ENCODE data around the gene USP6NL.

USP6NL gene

GRCh38 chr10:11414314-11415038 lies 197.0 kb downstream of the USP6NL start:
- TF ChIP-seq HDGF (IDR thresholded peaks at IDR 0.05; ENCODE audit: borderline replicate concordance), result no peak
- no peak for TF ChIP-seq FOXK2 (IDR thresholded peaks at IDR 0.05)
- no peak for TF ChIP-seq L3MBTL2 (conservative IDR thresholded peaks at IDR 0.05)
- no peak for TF ChIP-seq FOXA1 (IDR thresholded peaks at IDR 0.05)
- TF ChIP-seq SP1 (IDR thresholded peaks at IDR 0.05), result no peak
- TF ChIP-seq CTBP1 (IDR thresholded peaks at IDR 0.05; ENCODE audit: borderline replicate concordance), result no peak
- no peak for TF ChIP-seq PKNOX1 (IDR thresholded peaks at IDR 0.05)
- TF ChIP-seq TARDBP (IDR thresholded peaks at IDR 0.05), result no peak
- TF ChIP-seq BHLHE40 (IDR thresholded peaks at IDR 0.05; ENCODE audit: borderline replicate concordance), result no peak
- no peak for TF ChIP-seq SUZ12 (IDR thresholded peaks at IDR 0.05)
- TF ChIP-seq ELF4 (IDR thresholded peaks at IDR 0.05), result no peak
- no peak for TF ChIP-seq ZNF384 (IDR thresholded peaks at IDR 0.05)
- TF ChIP-seq ARNT (IDR thresholded peaks at IDR 0.05), result no peak
- TF ChIP-seq NFRKB (IDR thresholded peaks at IDR 0.05), result no peak
- ChIA-PET CTCF (interaction anchor here (1.0 kb wide), 1 partner anchor 10 kb away, joined by 3 read pairs; no protein-coding TSS in a partner anchor), POLR2A (no interaction called here)
- DNase-seq (ENCODE audit: extremely low spot score), result no peak

GRCh38 chr10:11411926-11412545 lies 199.4 kb downstream of the USP6NL start:
- ChIA-PET CTCF (interaction anchor here (0.7 kb wide), 1 partner anchor 53 kb away, joined by 4 read pairs; no protein-coding TSS in a partner anchor), POLR2A (no interaction called here)
- no peak for DNase-seq (ENCODE audit: extremely low spot score)
- no peak for TF ChIP-seq ZNF384 (IDR thresholded peaks at IDR 0.05)
- no peak for TF ChIP-seq PKNOX1 (IDR thresholded peaks at IDR 0.05)
- TF ChIP-seq FOXK2 (IDR thresholded peaks at IDR 0.05), result no peak
- no peak for TF ChIP-seq HDGF (IDR thresholded peaks at IDR 0.05; ENCODE audit: borderline replicate concordance)
- no peak for TF ChIP-seq LEF1 (IDR thresholded peaks at IDR 0.05; ENCODE audit: borderline replicate concordance)
- no peak for TF ChIP-seq L3MBTL2 (conservative IDR thresholded peaks at IDR 0.05)
- no peak for TF ChIP-seq CTBP1 (IDR thresholded peaks at IDR 0.05; ENCODE audit: borderline replicate concordance)
- no peak for TF ChIP-seq FOXA1 (IDR thresholded peaks at IDR 0.05)
- TF ChIP-seq NFRKB (IDR thresholded peaks at IDR 0.05), result no peak
- no peak for TF ChIP-seq FOXM1 (IDR thresholded peaks at IDR 0.05; ENCODE audit: borderline replicate concordance)
- no peak for TF ChIP-seq SP1 (IDR thresholded peaks at IDR 0.05)
- TF ChIP-seq ELF4 (IDR thresholded peaks at IDR 0.05), result no peak
- no peak for TF ChIP-seq TARDBP (IDR thresholded peaks at IDR 0.05)
- no peak for TF ChIP-seq SUZ12 (IDR thresholded peaks at IDR 0.05)
- no peak for TF ChIP-seq BHLHE40 (IDR thresholded peaks at IDR 0.05; ENCODE audit: borderline replicate concordance)
- TF ChIP-seq ARNT (IDR thresholded peaks at IDR 0.05), result no peak

- no peak for DNase-seq (ENCODE audit: extremely low spot score)
- TF ChIP-seq L3MBTL2 (conservative IDR thresholded peaks at IDR 0.05) (no peak), FOXA1 (IDR thresholded peaks at IDR 0.05) (no peak), SP1 (IDR thresholded peaks at IDR 0.05) (no peak), TARDBP (IDR thresholded peaks at IDR 0.05) (no peak), LEF1 (IDR thresholded peaks at IDR 0.05; ENCODE audit: borderline replicate concordance) (no peak), ELF4 (IDR thresholded peaks at IDR 0.05) (no peak), HDGF (IDR thresholded peaks at IDR 0.05; ENCODE audit: borderline replicate concordance) (no peak), BHLHE40 (IDR thresholded peaks at IDR 0.05; ENCODE audit: borderline replicate concordance) (no peak), NFRKB (IDR thresholded peaks at IDR 0.05) (no peak), SUZ12 (IDR thresholded peaks at IDR 0.05) (no peak), ZNF384 (IDR thresholded peaks at IDR 0.05) (no peak), CTBP1 (IDR thresholded peaks at IDR 0.05; ENCODE audit: borderline replicate concordance) (no peak), PKNOX1 (IDR thresholded peaks at IDR 0.05) (no peak), ARNT (IDR thresholded peaks at IDR 0.05) (no peak), FOXM1 (IDR thresholded peaks at IDR 0.05; ENCODE audit: borderline replicate concordance) (no peak)
- ChIA-PET POLR2A (no interaction called here), CTCF (no interaction called here)
Measured at GRCh38 chr10:11409357-11409756, 202.1 kb downstream of the USP6NL start.

GRCh38 chr10:11407939-11408338 lies 203.5 kb downstream of the USP6NL start:
- CTCF ChIA-PET, result no interaction called here
- DNase-seq (ENCODE audit: extremely low spot score), result no peak
- TF ChIP-seq PKNOX1 (IDR thresholded peaks at IDR 0.05), result no peak
- no peak for TF ChIP-seq ELF4 (IDR thresholded peaks at IDR 0.05)
- no peak for TF ChIP-seq SP1 (IDR thresholded peaks at IDR 0.05)
- no peak for TF ChIP-seq FOXM1 (IDR thresholded peaks at IDR 0.05; ENCODE audit: borderline replicate concordance)
- no peak for TF ChIP-seq LEF1 (IDR thresholded peaks at IDR 0.05; ENCODE audit: borderline replicate concordance)
- TF ChIP-seq ARNT (IDR thresholded peaks at IDR 0.05), result no peak
- no peak for TF ChIP-seq FOXA1 (IDR thresholded peaks at IDR 0.05)
- TF ChIP-seq ZNF384 (IDR thresholded peaks at IDR 0.05), result no peak
- no peak for TF ChIP-seq SUZ12 (IDR thresholded peaks at IDR 0.05)
- TF ChIP-seq CTBP1 (IDR thresholded peaks at IDR 0.05; ENCODE audit: borderline replicate concordance), result no peak
- no peak for TF ChIP-seq L3MBTL2 (conservative IDR thresholded peaks at IDR 0.05)
- no peak for TF ChIP-seq NFRKB (IDR thresholded peaks at IDR 0.05)
- no peak for TF ChIP-seq FOXK2 (IDR thresholded peaks at IDR 0.05)
- no peak for TF ChIP-seq HDGF (IDR thresholded peaks at IDR 0.05; ENCODE audit: borderline replicate concordance)
- no peak for TF ChIP-seq TARDBP (IDR thresholded peaks at IDR 0.05)
- no peak for TF ChIP-seq BHLHE40 (IDR thresholded peaks at IDR 0.05; ENCODE audit: borderline replicate concordance)
- POLR2A ChIA-PET, result no interaction called here

GRCh38 chr10:11406746-11407145 lies 204.7 kb downstream of the USP6NL start:
- DNase-seq (ENCODE audit: extremely low spot score), result no peak
- CTCF ChIA-PET, result no interaction called here
- POLR2A ChIA-PET, result no interaction called here
- TF ChIP-seq SP1 (IDR thresholded peaks at IDR 0.05) (no peak), NFRKB (IDR thresholded peaks at IDR 0.05) (no peak), PKNOX1 (IDR thresholded peaks at IDR 0.05) (no peak), BHLHE40 (IDR thresholded peaks at IDR 0.05; ENCODE audit: borderline replicate concordance) (no peak), ZNF384 (IDR thresholded peaks at IDR 0.05) (no peak), TARDBP (IDR thresholded peaks at IDR 0.05) (no peak), LEF1 (IDR thresholded peaks at IDR 0.05; ENCODE audit: borderline replicate concordance) (no peak)
